Measurements from ENCODE around the gene SEC61A1. TPM values are rescaled to one million over a fixed set of nuclear protein-coding genes. Genes with fewer than 3 reads are reported as not detected.

The SEC61A1 gene
- 100 to 1,000 TPM; 159 to 167 TPM for total RNA-seq

- peak; percentile 95 for DNase-seq
Observed at GRCh38 chr3:128051837-128052594, at the start of gene SEC61A1. SEC61A1 (plus strand) TSS chr3:128052437; CDS start chr3:128052553, 116 bp downstream.

GRCh38 chr3:128004661-128005060, 47.6 kb upstream of the SEC61A1 start:
- Mint-ChIP-seq H3K27me3 (peaks cover 3% of the 10 kb centered on the region), H3K36me3 (ENCODE audit: low read depth) (no peaks in the 10 kb centered on the region), H3K27ac (no peak overlapping the region), H3K4me1 (no peaks in the 10 kb centered on the region), H3K9me3 (no peaks in the 10 kb centered on the region), H3K4me3 (no peak overlapping the region)
- POLR2A ChIA-PET: no interaction called here
- CTCF ChIA-PET: no interaction called here
- no peak for DNase-seq

More at GRCh38 chr3:128051837-128052594, at the start of gene SEC61A1:
- Mint-ChIP-seq H3K36me3 (ENCODE audit: low read depth) (peaks cover 34% of the 10 kb centered on the region), H3K4me3 (peak within 1 kb of the TSS; percentile 99), H3K9me3 (no peaks in the 10 kb centered on the region), H3K27me3 (peaks cover 11% of the 10 kb centered on the region), H3K4me1 (peaks cover 44% of the 10 kb centered on the region), H3K27ac (peak within 1 kb of the TSS; percentile 99)
- CTCF ChIA-PET: interaction anchor here (1.2 kb wide), 1 partner anchor 15 kb away, joined by 3 read pairs; no protein-coding TSS in a partner anchor
- POLR2A ChIA-PET: no interaction called here

- peaks cover 1% of the 10 kb centered on the region for H3K4me1 Mint-ChIP-seq
- H3K9me3 Mint-ChIP-seq: no peaks in the 10 kb centered on the region
- no peaks in the 10 kb centered on the region for H3K36me3 Mint-ChIP-seq (ENCODE audit: low read depth)
- H3K4me3 Mint-ChIP-seq: no peak overlapping the region
- H3K27me3 Mint-ChIP-seq: peaks cover 3% of the 10 kb centered on the region
- no peak for DNase-seq
- H3K27ac Mint-ChIP-seq: no peak overlapping the region
- POLR2A ChIA-PET: no interaction called here
- CTCF ChIA-PET: no interaction called here
Observed at GRCh38 chr3:128006061-128007032, 45.9 kb upstream of the SEC61A1 start.

- Mint-ChIP-seq H3K9me3 (no peaks in the 10 kb centered on the region), H3K36me3 (ENCODE audit: low read depth) (no peaks in the 10 kb centered on the region), H3K4me1 (peaks cover 4% of the 10 kb centered on the region), H3K27me3 (peaks cover 3% of the 10 kb centered on the region), H3K4me3 (no peak overlapping the region), H3K27ac (no peak overlapping the region)
- DNase-seq: no peak
- ChIA-PET CTCF (no interaction called here), POLR2A (interaction anchor here (0.5 kb wide), 1 partner anchor 256 kb away, joined by 3 read pairs; no protein-coding TSS in a partner anchor)
Observed at GRCh38 chr3:128007033-128007424, 45.2 kb upstream of the SEC61A1 start.

GRCh38 chr3:128009952-128010846, 42.0 kb upstream of the SEC61A1 start:
- POLR2A ChIA-PET: no interaction called here
- no peak overlapping the region for H3K27ac Mint-ChIP-seq
- H3K4me3 Mint-ChIP-seq: no peak overlapping the region
- no peaks in the 10 kb centered on the region for H3K9me3 Mint-ChIP-seq
- DNase-seq: no peak
- CTCF ChIA-PET: no interaction called here
- no peaks in the 10 kb centered on the region for H3K36me3 Mint-ChIP-seq (ENCODE audit: low read depth)
- peaks cover 4% of the 10 kb centered on the region for H3K4me1 Mint-ChIP-seq
- no peaks in the 10 kb centered on the region for H3K27me3 Mint-ChIP-seq

- ChIA-PET CTCF (no interaction called here), POLR2A (no interaction called here)
- Mint-ChIP-seq H3K36me3 (ENCODE audit: low read depth) (no peaks in the 10 kb centered on the region), H3K27me3 (no peaks in the 10 kb centered on the region), H3K4me1 (peaks cover 4% of the 10 kb centered on the region), H3K27ac (no peak overlapping the region), H3K4me3 (no peak overlapping the region), H3K9me3 (no peaks in the 10 kb centered on the region)
- DNase-seq: peak; percentile 12
Observed at GRCh38 chr3:128011140-128011539, 41.1 kb upstream of the SEC61A1 start.

GRCh38 chr3:128012050-128012449, 40.2 kb upstream of the SEC61A1 start:
- CTCF ChIA-PET: no interaction called here
- no peak for DNase-seq
- Mint-ChIP-seq H3K4me3 (no peak overlapping the region), H3K27me3 (peaks cover 3% of the 10 kb centered on the region), H3K27ac (no peak overlapping the region), H3K4me1 (peaks cover 4% of the 10 kb centered on the region), H3K36me3 (ENCODE audit: low read depth) (peaks cover 2% of the 10 kb centered on the region), H3K9me3 (peaks cover 4% of the 10 kb centered on the region)
- POLR2A ChIA-PET: no interaction called here

GRCh38 chr3:128014548-128014947, 37.7 kb upstream of the SEC61A1 start:
- H3K27me3 Mint-ChIP-seq: peaks cover 3% of the 10 kb centered on the region
- peaks cover 2% of the 10 kb centered on the region for H3K36me3 Mint-ChIP-seq (ENCODE audit: low read depth)
- POLR2A ChIA-PET: no interaction called here
- DNase-seq: no peak
- H3K4me3 Mint-ChIP-seq: no peak overlapping the region
- CTCF ChIA-PET: no interaction called here
- H3K9me3 Mint-ChIP-seq: peaks cover 4% of the 10 kb centered on the region
- H3K4me1 Mint-ChIP-seq: peaks cover 4% of the 10 kb centered on the region
- no peak overlapping the region for H3K27ac Mint-ChIP-seq

- H3K27ac Mint-ChIP-seq: no peak overlapping the region
- CTCF ChIA-PET: interaction anchor here (1.2 kb wide), 1 partner anchor 318 kb away, joined by 3 read pairs; no protein-coding TSS in a partner anchor
Observed at GRCh38 chr3:128016502-128016901, 35.7 kb upstream of the SEC61A1 start.

GRCh38 chr3:128021768-128022372, 30.4 kb upstream of the SEC61A1 start:
- Mint-ChIP-seq H3K27me3 (peaks cover 13% of the 10 kb centered on the region), H3K36me3 (ENCODE audit: low read depth) (no peaks in the 10 kb centered on the region), H3K27ac (no peak overlapping the region), H3K4me3 (no peak overlapping the region), H3K4me1 (no peaks in the 10 kb centered on the region), H3K9me3 (no peaks in the 10 kb centered on the region)
- DNase-seq: no peak
- CTCF ChIA-PET: no interaction called here
- POLR2A ChIA-PET: no interaction called here

More at GRCh38 chr3:128016502-128016901, 35.7 kb upstream of the SEC61A1 start:
- H3K4me3 Mint-ChIP-seq: no peak overlapping the region
- H3K27me3 Mint-ChIP-seq: peaks cover 3% of the 10 kb centered on the region
- peaks cover 4% of the 10 kb centered on the region for H3K9me3 Mint-ChIP-seq
- H3K36me3 Mint-ChIP-seq (ENCODE audit: low read depth): peaks cover 2% of the 10 kb centered on the region
- no peak for DNase-seq
- POLR2A ChIA-PET: no interaction called here
- H3K4me1 Mint-ChIP-seq: peaks cover 1% of the 10 kb centered on the region

GRCh38 chr3:128033102-128033501, 19.1 kb upstream of the SEC61A1 start:
- no peak for DNase-seq
- Mint-ChIP-seq H3K36me3 (ENCODE audit: low read depth) (no peaks in the 10 kb centered on the region), H3K4me3 (no peak overlapping the region), H3K27me3 (peaks cover 10% of the 10 kb centered on the region), H3K4me1 (no peaks in the 10 kb centered on the region), H3K9me3 (no peaks in the 10 kb centered on the region), H3K27ac (no peak overlapping the region)
- CTCF ChIA-PET: no interaction called here
- POLR2A ChIA-PET: no interaction called here

- H3K4me3 Mint-ChIP-seq: no peak overlapping the region
Observed at GRCh38 chr3:128036119-128036518, 16.1 kb upstream of the SEC61A1 start.

More at GRCh38 chr3:128036119-128036518, 16.1 kb upstream of the SEC61A1 start:
- no peaks in the 10 kb centered on the region for H3K9me3 Mint-ChIP-seq
- H3K4me1 Mint-ChIP-seq: no peaks in the 10 kb centered on the region
- CTCF ChIA-PET: no interaction called here
- H3K36me3 Mint-ChIP-seq (ENCODE audit: low read depth): no peaks in the 10 kb centered on the region
- no peak for DNase-seq
- no peak overlapping the region for H3K27ac Mint-ChIP-seq
- peaks cover 26% of the 10 kb centered on the region for H3K27me3 Mint-ChIP-seq
- POLR2A ChIA-PET: no interaction called here
